ENCODE results near the gene CROCC2.

GRCh38 chr2:240932724-240933047, 26.6 kb downstream of the CROCC2 start:
- TF ChIP-seq CTCF (conservative IDR thresholded peaks at IDR 0.05): no peak
- no peak for TF ChIP-seq ZFX (IDR thresholded peaks at IDR 0.05)
